K562 (cell line): ENCODE measurements around the gene CMTM8. TPM values are rescaled to one million over a fixed set of nuclear protein-coding genes. Genes with fewer than 3 reads are reported as not detected.

ENCODE experiments used
- ATAC-seq: fragments of 200-7000 bp; cut with Tn5 transposase; 3 replicates; pipeline ENCODE4 v1.9.1; 2020; ENCODE audit warnings: moderate library complexity
- BruUV-seq: library from RNA; stranded (reverse); fragments of 400-500 nt; replicated peaks from 2 replicates; lab custom pipeline; 2021; lab: Mats Ljungman, UMichigan
- CTCF ChIA-PET: fragments of 300-600 bp; formaldehyde crosslinking; extraction: SDS; loops from one replicate; lab custom pipeline; 2021; ENCODE audit warnings: low intra/inter-chr PET ratio; lab: Yijun Ruan, JAX
- POLR2A ChIA-PET: fragments of 300-600, 350-650 bp; sonication (Branson Sonifier 250); formaldehyde crosslinking; extraction: SDS; loops from one replicate; lab custom pipeline; 2021; ENCODE audit warnings: antibody characterized with exemption, inconsistent platforms; lab: Yijun Ruan, JAX
- DNase-seq, 4 experiments: peaks; one replicate each; pipeline versions ENCODE4 v3.0.0 to v3.0.0-alpha.2; 2011 to 2018; ENCODE audit warnings: low spot score in 3 of 4, mixed read lengths in 3 of 4; ENCODE audit errors: extremely low read depth in 1 of 4
- FAIRE-seq: peaks from 2 replicates; lab custom pipeline; 2011; peaks lifted over from hg19 to GRCh38; lab: Jason Lieb, UNC
- H2AFZ ChIP-seq: 2 replicates; pipeline ENCODE4 v1.6.0; 2011; ENCODE audit warnings: low read depth, low read length, control low read depth, inconsistent platforms
- H3K27ac ChIP-seq: fragments of 200-600 bp; 3 replicates; pipeline ENCODE4 v1.8.0; 2011; ENCODE audit warnings: low read depth, mild to moderate bottlenecking, control low read depth, inconsistent platforms, low read length, moderate library complexity, mixed read lengths; ENCODE audit errors: extremely low read depth
- H3K27me3 ChIP-seq, 2 experiments: fragments of 300-600 bp in 1 of 2; 2 replicates in 1 of 2; 3 replicates in 1 of 2; pipeline versions ENCODE4 v1.6.0 to v1.8.0; 2011; ENCODE audit warnings: inconsistent platforms in 2 of 2, low read length in 2 of 2, mild to moderate bottlenecking in 1 of 2, mixed read lengths in 1 of 2, moderate library complexity in 1 of 2; ENCODE audit not compliant: control insufficient read depth in 2 of 2, insufficient read depth in 2 of 2
- H3K36me3 ChIP-seq: fragments of 300-600 bp; 3 replicates; pipeline ENCODE4 v1.8.0; 2011; ENCODE audit warnings: mild to moderate bottlenecking, low read length, inconsistent platforms; ENCODE audit not compliant: control insufficient read depth, insufficient read depth
- H3K4me1 ChIP-seq, 2 experiments: fragments of 200-600 bp in 1 of 2; replicated peaks in 1 of 2; 2 replicates in 1 of 2; 3 replicates in 1 of 2; pipeline versions ENCODE4 v1.5.1 to v1.8.0; 2011; ENCODE audit warnings: inconsistent platforms in 2 of 2, low read length in 2 of 2, mild to moderate bottlenecking in 1 of 2, mixed read lengths in 1 of 2, moderate library complexity in 1 of 2; ENCODE audit not compliant: control insufficient read depth in 2 of 2, insufficient read depth in 2 of 2
- H3K4me2 ChIP-seq: 2 replicates; pipeline ENCODE4 v1.6.1; 2011; ENCODE audit warnings: low read length, control low read depth, inconsistent platforms, mixed read lengths; ENCODE audit not compliant: insufficient read depth
- H3K4me3 ChIP-seq: fragments of 200-600 bp; sonication (generic), shearing (Covaris generic); 2 replicates; pipeline ENCODE4 v1.5.1; 2016; ENCODE audit warnings: control low read depth, inconsistent platforms
- H3K79me2 ChIP-seq: fragments of 200-600 bp; 3 replicates; pipeline ENCODE4 v1.8.0; 2011; ENCODE audit warnings: low read length, inconsistent platforms; ENCODE audit not compliant: control insufficient read depth, insufficient read depth
- H3K9ac ChIP-seq, 2 experiments: 2 replicates each; pipeline versions ENCODE4 v1.6.0 to v1.6.1; 2011; ENCODE audit warnings: low read depth in 2 of 2, low read length in 2 of 2, control low read depth in 1 of 2, inconsistent platforms in 1 of 2, mild to moderate bottlenecking in 1 of 2, mixed read lengths in 1 of 2; ENCODE audit not compliant: insufficient read depth in 1 of 2
- H3K9me1 ChIP-seq: one replicate; pipeline ENCODE4 v1.6.0; 2011; ENCODE audit warnings: inconsistent platforms, mild to moderate bottlenecking, low read length, moderate library complexity; ENCODE audit not compliant: control insufficient read depth, insufficient read depth
- H3K9me3 ChIP-seq: replicated peaks from 2 replicates; pipeline ENCODE4 v1.5.1; 2011; ENCODE audit warnings: low read depth, low read length, inconsistent platforms; ENCODE audit not compliant: control insufficient read depth, insufficient read depth
- H4K20me1 ChIP-seq: replicated peaks from 2 replicates; pipeline ENCODE4 v1.6.1; 2011; ENCODE audit warnings: low read length, inconsistent platforms, mixed read lengths; ENCODE audit not compliant: control insufficient read depth, insufficient read depth
- BCL6 ChIP-seq: fragments of 250-450 bp; sonication (Bioruptor Pico); IDR thresholded peaks from 2 replicates; pipeline ENCODE4 v1.4.0; 2020
- CCAR2 ChIP-seq: fragments of 200-400 bp; formaldehyde crosslinking; IDR thresholded peaks from 2 replicates; pipeline ENCODE4 v1.6.1; 2017; ENCODE audit warnings: mild to moderate bottlenecking, low read depth, low read length
- CHAMP1 ChIP-seq: fragments of 450-650 bp; IDR thresholded peaks from 2 replicates; pipeline ENCODE4 v1.6.1; 2016; ENCODE audit warnings: mild to moderate bottlenecking
- ERF ChIP-seq: fragments of 450-650 bp; formaldehyde crosslinking; IDR thresholded peaks from 2 replicates; pipeline ENCODE4 v1.4.0; 2020; ENCODE audit warnings: mild to moderate bottlenecking, mixed read lengths
- HIVEP1 ChIP-seq: fragments of 250-450 bp; sonication (Bioruptor Pico); IDR thresholded peaks from 2 replicates; pipeline ENCODE4 v1.4.0; 2020; ENCODE audit warnings: mild to moderate bottlenecking
- L3MBTL2 ChIP-seq: fragments of 450-650 bp; IDR thresholded peaks from 2 replicates; pipeline ENCODE4 v1.6.1; 2016; ENCODE audit warnings: mild to moderate bottlenecking, moderate library complexity
- MEIS2 ChIP-seq: fragments of 450-650 bp; IDR thresholded peaks from 2 replicates; pipeline ENCODE4 v1.6.1; 2014; ENCODE audit warnings: mild to moderate bottlenecking; ENCODE audit not compliant: partially characterized antibody
- NCOR1 ChIP-seq: fragments of 450-650 bp; IDR thresholded peaks from 2 replicates; pipeline ENCODE4 v1.6.1; 2016; ENCODE audit warnings: mild to moderate bottlenecking, moderate library complexity
- PBX2 ChIP-seq, 2 experiments: IDR thresholded peaks in 1 of 2; conservative IDR thresholded peaks in 1 of 2; 2 replicates each; pipeline ENCODE4 v1.6.1; 2016; ENCODE audit warnings: low read depth in 2 of 2, mild to moderate bottlenecking in 1 of 2, missing compliant biosample characterization in 1 of 2, missing genetic modification characterization in 1 of 2, moderate library complexity in 1 of 2
- PML ChIP-seq: IDR thresholded peaks from 2 replicates; pipeline ENCODE4 v1.6.1; 2012; ENCODE audit warnings: low read length, inconsistent platforms
- SRSF9 ChIP-seq: fragments of 200-400 bp; formaldehyde crosslinking; IDR thresholded peaks from 2 replicates; pipeline ENCODE4 v1.6.1; 2017; ENCODE audit warnings: low read depth, low read length, borderline replicate concordance
- ZNF778 ChIP-seq: fragments of 450-650 bp; formaldehyde crosslinking; IDR thresholded peaks from 2 replicates; pipeline ENCODE4 v1.4.0; 2020; ENCODE audit warnings: mild to moderate bottlenecking, moderate library complexity
- WGBS: fragments of 100-300 bp; shearing (Covaris generic); methylation state at CpG from one replicate; pipeline ENCODE4 v1.1.6; 2016; ENCODE audit warnings: low coverage, mixed read lengths; ENCODE audit not compliant: insufficient coverage; ENCODE audit errors: missing lambda C conversion rate; 5-methylcytosine and 5-hydroxymethylcytosine counted together
- in situ Hi-C: fragments of 300-500 bp; cut with MboI; formaldehyde crosslinking; loops from 4 replicates; pipeline ENCODE4 v1.15.0; 2018; ENCODE audit warnings: inconsistent platforms, mixed read lengths
- intact Hi-C: fragments of 100-400 bp; cut with micrococcal nuclease; formaldehyde crosslinking; loops from 2 replicates; pipeline ENCODE4 v1.14.2; 2022
- polyA plus RNA-seq, 8 experiments: library from polyadenylated mRNA; depleted of rRNA in 4 of 8; stranded (reverse) in 5 of 8; unstranded in 3 of 8; fragments of >200 nt; fragmentation: Nextera tagmentation in 2 of 8; fragmentation: Illumina TruSeq in 1 of 8; extraction: Ambion mirVana in 2 of 8; extraction: Trizol in 1 of 8; gene quantifications; 2 replicates each; pipeline versions ENCODE4 v1.2.1 to v1.2.3, GENCODE V29; 2011 to 2014; ENCODE audit warnings: inconsistent platforms in 1 of 8, missing spikeins in 1 of 8
- total RNA-seq, 7 experiments: library from RNA; depleted of rRNA in 6 of 7; stranded (reverse); fragments of >200 nt in 6 of 7; fragmentation: Illumina TruSeq in 2 of 7; extraction: Trizol in 2 of 7; gene quantifications; 2 replicates each; pipeline versions ENCODE4 v1.2.1 to v1.2.3, GENCODE V29; 2011 to 2021; ENCODE audit warnings: low replicate concordance in 1 of 7

Gene CMTM8
- total and polyA plus RNA-seq, 9 of the 15 experiments (the other 6 are each of a cell fraction or from before 2014, with no cell fraction given) = not detected

GRCh38 chr3:32193101-32193500 lies 45.4 kb upstream of the CMTM8 start (continued):
- TF ChIP-seq CHAMP1 = no peak
- no peak for TF ChIP-seq ZNF778 (CRISPR knock-in tag)
- TF ChIP-seq BCL6 = no peak
- TF ChIP-seq, all 486 proteins: peak for 0

- Histone ChIP-seq H3K27me3 (peaks cover 0 to 29% of the 10 kb centered on the region in 2 experiments; a peak in 3 of 5 replicates), H3K27ac (no peak overlapping the region), H4K20me1 (no peaks in the 10 kb centered on the region), H3K9me3 (no peaks in the 10 kb centered on the region), H3K9me1 (no peaks in the 10 kb centered on the region), H3K36me3 (no peaks in the 10 kb centered on the region), H3K79me2 (no peaks in the 10 kb centered on the region), H3K4me2 (no peak overlapping the region), H2AFZ (no peak overlapping the region), H3K4me1 (no peaks in the 10 kb centered on the region), H3K4me3 (no peak overlapping the region), H3K9ac (no peak overlapping the region)
- DNase-seq (no peak), ATAC-seq (no peak), FAIRE-seq (no peak)
- no TSS peak for BruUV-seq
- intact Hi-C loops = no loop called here
- no peak for TF ChIP-seq NCOR1
- peak; percentile 20 for TF ChIP-seq MEIS2
- TF ChIP-seq SRSF9 = no peak
- TF ChIP-seq PML = no peak
- TF ChIP-seq L3MBTL2 = no peak
- no peak for TF ChIP-seq PBX2 (CRISPR knock-in tag; IDR thresholded peaks at IDR 0.05; ENCODE audit: low read depth)
- TF ChIP-seq PBX2 (tag; conservative IDR thresholded peaks at IDR 0.05; ENCODE audit: low read depth) = peak; percentile 47
- TF ChIP-seq CCAR2 = no peak
- TF ChIP-seq HIVEP1 (CRISPR knock-in tag) = no peak
- TF ChIP-seq ERF (CRISPR knock-in tag) = no peak
- WGBS = 0% methylated on average over 1 of the region's 1 CpG
- in situ Hi-C loops = no loop called here
- ChIA-PET POLR2A (no interaction called here), CTCF (no interaction called here)
Observed at GRCh38 chr3:32194653-32195052, 43.8 kb upstream of the CMTM8 start.
